HepG2 (cell line): ENCODE results near the gene TMX2. TPM values are rescaled to one million over a fixed set of nuclear protein-coding genes. Genes with fewer than 3 reads are reported as not detected.

Source experiments
- ARID2 ChIP-seq: sonication (generic); formaldehyde crosslinking; IDR thresholded peaks from 2 replicates; pipeline ENCODE4 v1.8.1; 2022; ENCODE audit warnings: mild to moderate bottlenecking, missing genetic modification reagents, borderline replicate concordance
- CCDC6 ChIP-seq: sonication (generic); formaldehyde crosslinking; IDR thresholded peaks from 2 replicates; pipeline ENCODE4 v1.8.1; 2022; ENCODE audit warnings: mild to moderate bottlenecking, missing genetic modification reagents, moderate library complexity
- DMAP1 ChIP-seq: IDR thresholded peaks from 2 replicates; pipeline ENCODE4 v1.6.1; 2016
- GFI1 ChIP-seq: sonication (generic); formaldehyde crosslinking; IDR thresholded peaks from 2 replicates; pipeline ENCODE4 v1.5.0; 2020; ENCODE audit warnings: missing genetic modification reagents, mild to moderate bottlenecking, borderline replicate concordance
- KLF11 ChIP-seq: IDR thresholded peaks from 2 replicates; pipeline ENCODE4 v1.6.1; 2016; ENCODE audit warnings: missing compliant biosample characterization
- MED1 ChIP-seq: sonication (generic); formaldehyde crosslinking; IDR thresholded peaks from 2 replicates; pipeline ENCODE4 v1.4.0; 2020; ENCODE audit warnings: missing genetic modification reagents
- MTERF4 ChIP-seq: sonication (generic); formaldehyde crosslinking; IDR thresholded peaks from 2 replicates; pipeline ENCODE4 v1.8.0; 2023; ENCODE audit warnings: mild to moderate bottlenecking, missing genetic modification reagents
- NCOA5 ChIP-seq: sonication (generic); formaldehyde crosslinking; IDR thresholded peaks from 2 replicates; pipeline ENCODE4 v1.4.0; 2020; ENCODE audit warnings: missing genetic modification reagents
- NR1H2 ChIP-seq: sonication (generic); formaldehyde crosslinking; IDR thresholded peaks from 2 replicates; pipeline ENCODE4 v1.8.1; 2022; ENCODE audit warnings: low read depth, missing genetic modification reagents, borderline replicate concordance
- SETDB1 ChIP-seq: sonication (generic); formaldehyde crosslinking; IDR thresholded peaks from 2 replicates; pipeline ENCODE4 v1.5.1; 2020; ENCODE audit warnings: missing genetic modification reagents, mild to moderate bottlenecking, borderline replicate concordance
- SP5 ChIP-seq: IDR thresholded peaks from 2 replicates; pipeline ENCODE4 v1.6.1; 2016; ENCODE audit warnings: low read depth, borderline replicate concordance
- STAG1 ChIP-seq: sonication (generic); formaldehyde crosslinking; IDR thresholded peaks from 2 replicates; pipeline ENCODE4 v1.4.0; 2020; ENCODE audit warnings: missing genetic modification reagents
- TEAD3 ChIP-seq: optimal IDR thresholded peaks from 2 replicates; pipeline ENCODE3; 2016; ENCODE audit warnings: borderline replicate concordance
- THAP8 ChIP-seq: sonication (generic); formaldehyde crosslinking; IDR thresholded peaks from 2 replicates; pipeline ENCODE4 v1.5.1; 2020; ENCODE audit warnings: missing genetic modification reagents, mild to moderate bottlenecking, borderline replicate concordance
- ZBTB2 ChIP-seq: sonication (generic); formaldehyde crosslinking; IDR thresholded peaks from 2 replicates; pipeline ENCODE4 v1.8.0; 2022; ENCODE audit warnings: low read depth, missing genetic modification reagents
- ZBTB8A ChIP-seq: sonication (generic); formaldehyde crosslinking; IDR thresholded peaks from 2 replicates; pipeline ENCODE4 v1.4.0; 2020; ENCODE audit warnings: mild to moderate bottlenecking, low read depth, missing genetic modification reagents, borderline replicate concordance
- ZNF460 ChIP-seq: sonication (generic); formaldehyde crosslinking; IDR thresholded peaks from 2 replicates; pipeline ENCODE4 v1.5.1; 2020; ENCODE audit warnings: missing genetic modification reagents, mild to moderate bottlenecking, borderline replicate concordance
- ZNF562 ChIP-seq: sonication (generic); formaldehyde crosslinking; IDR thresholded peaks from 2 replicates; pipeline ENCODE4 v1.8.0; 2022; ENCODE audit warnings: missing genetic modification reagents, borderline replicate concordance
- ZNF772 ChIP-seq: sonication (generic); formaldehyde crosslinking; IDR thresholded peaks from 2 replicates; pipeline ENCODE4 v1.5.0; 2020; ENCODE audit warnings: mild to moderate bottlenecking, missing genetic modification reagents
- ZNF841 ChIP-seq: sonication (generic); formaldehyde crosslinking; IDR thresholded peaks from 2 replicates; pipeline ENCODE4 v1.8.1; 2023; ENCODE audit warnings: missing genetic modification reagents, borderline replicate concordance
- polyA plus RNA-seq, 8 experiments: library from polyadenylated mRNA; depleted of rRNA in 3 of 8; stranded (reverse) in 7 of 8; unstranded in 1 of 8; fragments of >200 nt; fragmentation: Illumina TruSeq in 4 of 8; extraction: Trizol in 4 of 8; gene quantifications; 2 replicates each; pipeline versions ENCODE4 v1.2.1 to v1.2.3, GENCODE V29; 2011 to 2016; ENCODE audit warnings: low read depth in 4 of 8, missing spikeins in 1 of 8, mixed read lengths in 1 of 8; ENCODE audit not compliant: insufficient read depth in 1 of 8
- total RNA-seq, 5 experiments: library from RNA; depleted of rRNA; stranded (reverse); fragments of >200 nt; fragmentation: Illumina TruSeq; extraction: Trizol; gene quantifications; 2 replicates each; pipeline ENCODE4 v1.2.3, GENCODE V29; 2016; ENCODE audit warnings: low read depth in 1 of 5
- TF ChIP-seq, protein P1 (sequence below): sonication (generic); formaldehyde crosslinking; IDR thresholded peaks from 2 replicates; pipeline ENCODE4 v1.4.0; 2020; ENCODE audit warnings: mild to moderate bottlenecking, missing genetic modification reagents
- TF ChIP-seq, protein P2 (sequence below): sonication (generic); formaldehyde crosslinking; conservative IDR thresholded peaks from 2 replicates; pipeline ENCODE4 v1.4.0; 2020; ENCODE audit warnings: missing genetic modification reagents

The TMX2 gene
- total and polyA plus RNA-seq, 2 of the 13 experiments (the other 11 are each of a cell fraction or from before 2014, with no cell fraction given): 84.5 to 129 TPM

- TF ChIP-seq ZBTB2 (no peak), ARID2 (CRISPR knock-in tag) (no peak), NR1H2 (CRISPR knock-in tag) (no peak), ZBTB8A (CRISPR knock-in tag) (no peak), ZNF841 (no peak), ZNF772 (CRISPR knock-in tag) (no peak), SETDB1 (CRISPR knock-in tag) (no peak), STAG1 (CRISPR knock-in tag) (0 out of 2 replicates have a peak, but pooled peaks have one; percentile 26), CCDC6 (CRISPR knock-in tag) (no peak; the same call in 1 of the 2 replicates), THAP8 (CRISPR knock-in tag) (no peak), MTERF4 (no peak), GFI1 (CRISPR knock-in tag) (no peak), NCOA5 (no peak), KLF11 (CRISPR knock-in tag) (peak; percentile 45; the same call in 1 of the 2 replicates), DMAP1 (no peak), SP5 (CRISPR knock-in tag) (peak; percentile 22; the same call in 1 of the 2 replicates), ZNF460 (CRISPR knock-in tag) (no peak), ZNF562 (no peak), MED1 (CRISPR knock-in tag) (0 out of 2 replicates have a peak, but pooled peaks have one; percentile 10), TEAD3 (CRISPR knock-in tag) (peak; percentile 88)
- TF ChIP-seq, protein P1, sequence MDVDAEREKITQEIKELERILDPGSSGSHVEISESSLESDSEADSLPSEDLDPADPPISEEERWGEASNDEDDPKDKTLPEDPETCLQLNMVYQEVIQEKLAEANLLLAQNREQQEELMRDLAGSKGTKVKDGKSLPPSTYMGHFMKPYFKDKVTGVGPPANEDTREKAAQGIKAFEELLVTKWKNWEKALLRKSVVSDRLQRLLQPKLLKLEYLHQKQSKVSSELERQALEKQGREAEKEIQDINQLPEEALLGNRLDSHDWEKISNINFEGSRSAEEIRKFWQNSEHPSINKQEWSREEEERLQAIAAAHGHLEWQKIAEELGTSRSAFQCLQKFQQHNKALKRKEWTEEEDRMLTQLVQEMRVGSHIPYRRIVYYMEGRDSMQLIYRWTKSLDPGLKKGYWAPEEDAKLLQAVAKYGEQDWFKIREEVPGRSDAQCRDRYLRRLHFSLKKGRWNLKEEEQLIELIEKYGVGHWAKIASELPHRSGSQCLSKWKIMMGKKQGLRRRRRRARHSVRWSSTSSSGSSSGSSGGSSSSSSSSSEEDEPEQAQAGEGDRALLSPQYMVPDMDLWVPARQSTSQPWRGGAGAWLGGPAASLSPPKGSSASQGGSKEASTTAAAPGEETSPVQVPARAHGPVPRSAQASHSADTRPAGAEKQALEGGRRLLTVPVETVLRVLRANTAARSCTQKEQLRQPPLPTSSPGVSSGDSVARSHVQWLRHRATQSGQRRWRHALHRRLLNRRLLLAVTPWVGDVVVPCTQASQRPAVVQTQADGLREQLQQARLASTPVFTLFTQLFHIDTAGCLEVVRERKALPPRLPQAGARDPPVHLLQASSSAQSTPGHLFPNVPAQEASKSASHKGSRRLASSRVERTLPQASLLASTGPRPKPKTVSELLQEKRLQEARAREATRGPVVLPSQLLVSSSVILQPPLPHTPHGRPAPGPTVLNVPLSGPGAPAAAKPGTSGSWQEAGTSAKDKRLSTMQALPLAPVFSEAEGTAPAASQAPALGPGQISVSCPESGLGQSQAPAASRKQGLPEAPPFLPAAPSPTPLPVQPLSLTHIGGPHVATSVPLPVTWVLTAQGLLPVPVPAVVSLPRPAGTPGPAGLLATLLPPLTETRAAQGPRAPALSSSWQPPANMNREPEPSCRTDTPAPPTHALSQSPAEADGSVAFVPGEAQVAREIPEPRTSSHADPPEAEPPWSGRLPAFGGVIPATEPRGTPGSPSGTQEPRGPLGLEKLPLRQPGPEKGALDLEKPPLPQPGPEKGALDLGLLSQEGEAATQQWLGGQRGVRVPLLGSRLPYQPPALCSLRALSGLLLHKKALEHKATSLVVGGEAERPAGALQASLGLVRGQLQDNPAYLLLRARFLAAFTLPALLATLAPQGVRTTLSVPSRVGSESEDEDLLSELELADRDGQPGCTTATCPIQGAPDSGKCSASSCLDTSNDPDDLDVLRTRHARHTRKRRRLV: no peak
- TF ChIP-seq, protein P2, sequence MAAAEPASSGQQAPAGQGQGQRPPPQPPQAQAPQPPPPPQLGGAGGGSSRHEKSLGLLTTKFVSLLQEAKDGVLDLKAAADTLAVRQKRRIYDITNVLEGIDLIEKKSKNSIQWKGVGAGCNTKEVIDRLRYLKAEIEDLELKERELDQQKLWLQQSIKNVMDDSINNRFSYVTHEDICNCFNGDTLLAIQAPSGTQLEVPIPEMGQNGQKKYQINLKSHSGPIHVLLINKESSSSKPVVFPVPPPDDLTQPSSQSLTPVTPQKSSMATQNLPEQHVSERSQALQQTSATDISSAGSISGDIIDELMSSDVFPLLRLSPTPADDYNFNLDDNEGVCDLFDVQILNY (CRISPR knock-in tag): no peak
These were observed 66.9 kb downstream of the TMX2 start (continued) for GRCh38 chr11:57779276-57779675.
